Stimulated activated CD8-positive, alpha-beta memory T cell treated with anti-CD3 and anti-CD28 coated beads, Interleukin-12 subunit alpha, Interleukin-12 subunit beta, amount 100 ng/mL, for 1 hour (primary cell): ENCODE results near the gene DSP.

Experiments used
- DNase-seq: peaks from one replicate; pipeline ENCODE4 v3.0.0-alpha.2; 2020; ENCODE audit warnings: low read depth

Gene DSP, protein sequence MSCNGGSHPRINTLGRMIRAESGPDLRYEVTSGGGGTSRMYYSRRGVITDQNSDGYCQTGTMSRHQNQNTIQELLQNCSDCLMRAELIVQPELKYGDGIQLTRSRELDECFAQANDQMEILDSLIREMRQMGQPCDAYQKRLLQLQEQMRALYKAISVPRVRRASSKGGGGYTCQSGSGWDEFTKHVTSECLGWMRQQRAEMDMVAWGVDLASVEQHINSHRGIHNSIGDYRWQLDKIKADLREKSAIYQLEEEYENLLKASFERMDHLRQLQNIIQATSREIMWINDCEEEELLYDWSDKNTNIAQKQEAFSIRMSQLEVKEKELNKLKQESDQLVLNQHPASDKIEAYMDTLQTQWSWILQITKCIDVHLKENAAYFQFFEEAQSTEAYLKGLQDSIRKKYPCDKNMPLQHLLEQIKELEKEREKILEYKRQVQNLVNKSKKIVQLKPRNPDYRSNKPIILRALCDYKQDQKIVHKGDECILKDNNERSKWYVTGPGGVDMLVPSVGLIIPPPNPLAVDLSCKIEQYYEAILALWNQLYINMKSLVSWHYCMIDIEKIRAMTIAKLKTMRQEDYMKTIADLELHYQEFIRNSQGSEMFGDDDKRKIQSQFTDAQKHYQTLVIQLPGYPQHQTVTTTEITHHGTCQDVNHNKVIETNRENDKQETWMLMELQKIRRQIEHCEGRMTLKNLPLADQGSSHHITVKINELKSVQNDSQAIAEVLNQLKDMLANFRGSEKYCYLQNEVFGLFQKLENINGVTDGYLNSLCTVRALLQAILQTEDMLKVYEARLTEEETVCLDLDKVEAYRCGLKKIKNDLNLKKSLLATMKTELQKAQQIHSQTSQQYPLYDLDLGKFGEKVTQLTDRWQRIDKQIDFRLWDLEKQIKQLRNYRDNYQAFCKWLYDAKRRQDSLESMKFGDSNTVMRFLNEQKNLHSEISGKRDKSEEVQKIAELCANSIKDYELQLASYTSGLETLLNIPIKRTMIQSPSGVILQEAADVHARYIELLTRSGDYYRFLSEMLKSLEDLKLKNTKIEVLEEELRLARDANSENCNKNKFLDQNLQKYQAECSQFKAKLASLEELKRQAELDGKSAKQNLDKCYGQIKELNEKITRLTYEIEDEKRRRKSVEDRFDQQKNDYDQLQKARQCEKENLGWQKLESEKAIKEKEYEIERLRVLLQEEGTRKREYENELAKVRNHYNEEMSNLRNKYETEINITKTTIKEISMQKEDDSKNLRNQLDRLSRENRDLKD (N-terminal part only)

DNA sequence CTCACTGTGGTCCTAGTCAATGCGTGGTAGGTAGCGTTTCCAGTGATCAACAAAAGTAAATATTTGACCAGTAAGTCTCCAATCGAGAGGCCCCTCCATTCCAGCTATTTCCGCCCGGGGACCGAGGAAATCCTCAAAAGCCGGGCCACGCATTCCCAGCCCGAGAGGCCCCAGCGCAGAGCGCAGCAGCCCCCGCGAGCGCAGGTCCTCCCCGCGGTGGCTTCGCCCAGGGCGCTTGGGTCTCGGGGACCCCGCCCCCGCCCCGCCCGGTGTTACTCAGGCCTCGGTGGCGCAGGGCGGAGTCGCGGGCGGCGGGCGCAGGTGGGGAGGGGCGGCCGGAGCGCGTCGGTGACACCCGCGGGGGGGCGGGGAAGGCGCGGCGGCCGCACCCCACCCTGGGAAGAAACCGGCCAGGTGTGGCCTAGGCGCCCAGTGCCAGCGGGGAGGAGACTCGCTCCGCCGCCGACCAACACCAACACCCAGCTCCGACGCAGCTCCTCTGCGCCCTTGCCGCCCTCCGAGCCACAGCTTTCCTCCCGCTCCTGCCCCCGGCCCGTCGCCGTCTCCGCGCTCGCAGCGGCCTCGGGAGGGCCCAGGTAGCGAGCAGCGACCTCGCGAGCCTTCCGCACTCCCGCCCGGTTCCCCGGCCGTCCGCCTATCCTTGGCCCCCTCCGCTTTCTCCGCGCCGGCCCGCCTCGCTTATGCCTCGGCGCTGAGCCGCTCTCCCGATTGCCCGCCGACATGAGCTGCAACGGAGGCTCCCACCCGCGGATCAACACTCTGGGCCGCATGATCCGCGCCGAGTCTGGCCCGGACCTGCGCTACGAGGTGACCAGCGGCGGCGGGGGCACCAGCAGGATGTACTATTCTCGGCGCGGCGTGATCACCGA is at the start of gene DSP:
DSP (plus strand) TSS at position 497 of the 890 bp plus-strand sequence; CDS start at position 742, 245 bp downstream.
- no peak for DNase-seq

DNA sequence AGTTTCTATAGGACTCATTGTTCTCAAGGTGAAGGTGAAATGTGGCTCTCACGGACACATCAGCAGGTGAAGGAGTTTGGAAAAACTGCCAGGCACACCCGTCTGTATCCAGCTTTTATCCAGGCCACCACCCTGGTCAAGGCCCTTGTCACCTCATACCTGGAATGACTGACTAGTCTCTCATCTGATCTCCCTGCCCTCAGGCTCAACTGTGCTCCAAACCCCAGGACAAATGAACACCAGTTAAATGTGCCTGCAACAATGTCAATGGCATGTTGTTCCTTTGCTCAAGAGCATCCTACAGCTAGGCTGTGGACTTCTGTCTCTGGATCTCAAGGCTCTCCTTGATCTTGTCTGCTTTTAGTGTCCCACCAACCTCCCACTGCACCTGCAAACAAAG is 47.6 kb upstream of the DSP start:
- no peak for DNase-seq

DNA sequence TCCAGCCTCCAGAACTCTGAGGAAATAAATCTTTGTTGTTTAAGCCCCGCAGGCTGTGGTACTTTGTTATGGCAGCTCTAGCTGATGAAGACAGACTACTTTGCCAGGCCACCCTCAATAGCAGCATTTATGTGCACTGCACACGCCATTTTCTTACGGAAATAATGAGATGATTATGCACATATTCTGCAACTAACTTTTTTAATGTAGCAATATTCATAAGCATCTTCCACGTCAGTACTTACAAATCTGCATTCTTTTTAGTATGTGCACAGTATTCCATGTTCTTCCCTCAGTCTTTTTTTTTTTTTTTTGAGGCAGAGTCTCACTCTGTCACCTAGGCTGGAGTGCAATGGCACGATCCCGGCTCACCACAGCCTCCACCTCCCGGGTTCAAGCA is 46.8 kb upstream of the DSP start:
- DNase-seq, result no peak

DNA sequence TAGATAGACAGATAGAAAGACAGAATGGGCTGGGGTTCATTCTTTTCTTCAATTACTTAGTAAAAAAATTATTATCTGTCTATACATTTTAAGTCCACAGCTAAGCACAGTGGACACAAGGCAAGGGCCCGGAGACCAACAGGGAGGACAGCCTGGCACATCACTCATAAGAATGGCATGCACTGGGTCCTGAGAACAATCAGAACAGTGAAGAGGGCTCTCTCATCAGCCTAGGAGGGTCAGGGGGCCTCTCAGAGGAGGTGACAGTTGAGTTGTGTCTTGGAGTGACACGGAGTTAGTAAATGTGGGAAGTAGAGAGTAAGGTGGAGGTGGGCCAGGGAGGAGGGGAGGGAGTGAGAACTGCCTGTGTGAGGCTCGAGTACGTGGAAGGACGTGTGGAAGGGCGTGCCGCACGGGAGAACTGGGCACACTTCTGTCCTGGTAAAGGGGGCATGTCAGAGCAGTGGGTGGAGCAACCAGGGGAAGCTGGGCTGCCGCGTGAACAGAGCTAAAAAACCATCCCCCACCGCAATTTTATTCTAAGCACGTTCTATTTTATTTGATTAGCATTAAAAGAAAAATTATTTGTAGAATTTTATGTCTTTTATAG is 45.1 kb upstream of the DSP start:
- DNase-seq, result no peak

DNA sequence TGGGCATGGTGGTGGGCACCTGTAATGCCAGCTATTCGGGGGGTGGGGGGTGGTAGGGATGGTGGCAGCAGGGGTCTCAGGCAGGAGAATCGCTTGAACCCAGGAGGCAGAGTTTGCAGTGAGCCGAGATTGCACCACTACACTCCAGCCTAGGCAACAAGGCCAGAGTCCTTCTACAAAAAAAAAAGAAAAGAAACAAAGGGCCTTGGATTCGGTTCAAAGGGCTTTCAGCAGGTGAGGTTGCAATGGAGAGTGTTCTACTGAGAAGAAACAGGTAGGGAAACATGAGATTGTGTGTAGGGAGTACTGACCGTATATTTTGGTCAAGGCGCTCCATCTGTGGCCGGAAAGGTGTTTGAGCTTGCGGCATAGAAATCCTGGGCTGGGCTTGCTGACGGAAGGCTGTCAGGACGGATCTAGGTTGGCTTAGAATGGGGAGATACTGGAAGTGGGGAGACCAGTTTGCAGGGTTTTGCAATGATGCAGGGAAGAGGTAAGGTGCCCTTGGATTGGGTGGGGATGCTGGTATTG is 40.7 kb upstream of the DSP start:
- DNase-seq, result no peak

DNA sequence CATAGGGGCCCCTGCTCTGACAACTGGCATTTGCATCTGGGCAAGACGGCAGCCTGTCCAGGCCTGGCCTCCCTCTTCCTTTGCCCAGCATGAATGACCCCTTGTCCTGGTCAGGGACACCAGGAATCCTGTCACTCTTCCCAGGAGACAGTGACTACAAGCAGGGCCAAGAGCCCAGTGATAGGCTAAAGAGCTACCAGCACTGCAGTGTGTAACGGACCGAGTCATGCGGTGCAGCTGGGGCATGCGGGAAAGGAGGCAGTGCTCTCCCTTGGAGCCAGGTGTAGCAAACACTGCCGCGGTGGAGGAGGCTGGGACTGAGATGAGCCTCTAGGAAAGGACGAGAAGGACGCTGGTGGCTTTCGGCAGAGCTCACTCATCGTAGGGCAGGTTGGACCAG is 38.7 kb upstream of the DSP start:
- no peak for DNase-seq

DNA sequence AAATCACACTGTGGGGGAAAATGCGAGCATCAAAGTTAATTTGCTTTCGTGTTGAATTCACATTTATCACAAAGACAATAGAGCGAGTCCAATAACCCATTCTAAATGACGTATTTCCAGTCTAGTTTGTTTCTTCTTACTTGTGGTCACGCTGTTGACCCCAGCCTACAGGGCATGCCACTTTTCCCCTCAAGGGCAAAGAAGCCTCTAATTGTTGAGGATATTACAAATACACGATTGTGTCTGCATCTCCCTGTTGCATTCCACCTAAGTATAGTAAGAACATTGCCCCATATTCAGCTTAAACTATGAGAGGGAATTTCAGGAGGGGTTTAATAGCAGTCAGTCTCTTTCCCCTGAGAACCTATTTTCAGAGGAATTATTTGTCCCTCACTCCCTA is 37.4 kb upstream of the DSP start:
- DNase-seq, result no peak

DNA sequence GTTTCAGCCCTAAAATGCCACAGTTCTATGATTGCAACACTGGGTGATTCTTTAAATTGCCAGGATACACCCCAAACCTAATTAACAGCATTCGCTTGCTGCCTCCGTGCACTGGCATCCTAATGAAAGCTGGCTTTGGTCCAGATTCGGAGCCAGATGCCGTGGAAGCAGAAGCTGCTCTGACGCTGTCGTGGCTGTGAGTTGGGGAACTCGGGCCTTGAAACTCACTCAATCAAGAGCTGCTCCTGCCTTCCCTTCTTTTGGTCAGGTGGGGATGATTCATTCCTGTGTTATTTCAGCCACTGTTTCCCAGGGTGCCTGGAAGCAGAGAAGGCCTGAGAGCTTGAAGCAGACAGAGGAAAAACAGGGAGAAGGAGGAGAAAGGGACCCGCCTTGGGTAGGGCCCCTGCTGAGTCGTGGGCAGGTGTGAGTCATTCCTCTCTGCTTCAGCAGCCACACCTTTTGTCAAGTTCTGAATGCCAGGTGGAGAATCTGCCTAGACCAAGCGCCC is 36.2 kb upstream of the DSP start:
- DNase-seq, result no peak

DNA sequence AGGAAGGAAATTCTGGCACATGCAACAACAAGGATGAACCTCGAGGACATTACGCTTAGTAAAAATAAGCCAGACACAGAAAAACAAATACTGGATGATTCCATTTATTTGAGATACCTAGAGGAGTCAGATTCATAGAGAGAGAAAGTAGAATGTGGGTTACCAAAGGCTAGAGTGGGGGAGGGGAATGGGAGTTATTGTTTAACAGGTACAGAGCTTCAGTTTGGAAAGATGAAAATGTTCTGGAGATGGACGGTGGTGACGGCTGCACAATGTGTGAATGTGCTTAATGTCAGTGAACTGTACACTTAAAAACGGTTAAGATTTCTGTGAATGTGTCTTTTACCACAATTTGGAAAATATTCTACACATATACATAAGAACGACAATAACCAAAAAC is 33.9 kb upstream of the DSP start:
- no peak for DNase-seq

DNA sequence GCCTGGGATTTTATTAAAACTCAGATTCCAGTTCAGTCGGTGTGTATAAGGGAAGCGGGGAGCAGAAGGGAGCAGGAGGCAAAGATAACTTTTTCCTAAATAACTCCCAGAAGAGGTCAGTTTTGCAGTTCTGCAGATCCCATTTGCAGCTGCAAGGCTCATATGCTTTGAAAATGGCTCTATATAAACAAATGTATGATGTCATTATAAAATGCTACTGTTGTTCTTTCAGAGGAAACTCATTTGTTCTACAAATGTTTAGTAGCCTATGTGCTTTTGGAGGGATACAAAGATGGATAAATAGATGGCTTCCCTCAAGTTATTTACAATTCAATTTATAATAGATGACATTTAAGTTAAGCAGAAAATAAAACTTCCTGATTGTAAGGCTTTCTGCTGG is 29.2 kb upstream of the DSP start:
- DNase-seq, result no peak

DNA sequence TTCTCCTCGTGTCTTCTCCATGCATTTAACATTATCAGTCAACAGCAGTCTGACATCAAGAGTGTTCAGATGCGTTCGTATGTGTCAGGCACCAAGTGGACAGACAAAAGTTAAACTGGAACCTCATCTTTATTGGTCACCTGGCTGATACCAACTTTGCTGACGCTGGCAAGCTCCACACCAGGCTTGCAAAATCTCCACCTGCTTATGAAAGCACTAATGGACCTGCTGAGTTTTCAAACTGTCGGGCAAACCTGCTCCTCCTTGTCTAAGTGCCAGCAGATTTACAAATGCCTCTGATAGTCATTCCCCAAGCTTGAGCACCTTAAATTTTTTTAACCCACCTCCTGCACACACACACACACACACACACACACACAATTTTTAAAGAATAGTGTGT is 27.9 kb upstream of the DSP start:
- DNase-seq, result no peak

DNA sequence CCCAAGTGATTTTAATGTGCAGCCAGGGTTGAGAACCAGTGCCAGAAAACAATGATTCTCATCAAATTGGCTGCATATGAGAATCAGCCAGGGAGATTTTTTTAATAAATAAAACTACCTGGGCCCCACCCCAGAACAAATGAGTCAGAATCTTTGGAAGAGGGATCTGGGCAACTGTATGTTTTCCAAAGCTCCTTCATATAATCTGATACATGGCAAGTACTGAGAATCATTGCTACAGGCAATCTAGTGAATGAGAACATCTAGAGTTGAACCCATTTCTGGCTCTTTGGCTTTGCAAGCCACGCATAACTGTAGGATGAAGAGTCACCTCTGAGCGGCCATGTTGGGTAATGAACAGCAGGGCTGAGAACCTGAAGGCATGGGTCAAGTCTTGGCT is 26.1 kb upstream of the DSP start:
- DNase-seq, result no peak

DNA sequence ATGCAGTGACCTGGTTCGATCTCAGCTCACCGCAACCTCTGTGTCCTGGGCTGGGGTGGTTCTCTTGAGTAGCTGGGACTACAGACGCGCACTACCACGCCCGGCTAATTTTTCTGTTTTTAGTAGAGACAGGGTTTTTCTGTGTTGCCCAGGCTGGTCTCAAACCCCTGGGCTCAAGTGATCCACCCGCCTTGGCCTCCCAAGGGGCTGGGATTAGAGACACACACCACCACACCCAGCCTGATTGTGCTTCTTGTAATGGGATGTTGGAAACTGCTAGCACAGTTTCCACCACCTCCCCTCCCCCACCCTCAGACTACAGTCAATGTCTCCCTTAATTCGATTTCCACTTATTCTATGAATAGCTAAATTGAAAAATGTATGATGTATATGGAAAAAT is 22.6 kb upstream of the DSP start:
- DNase-seq, result no peak

DNA sequence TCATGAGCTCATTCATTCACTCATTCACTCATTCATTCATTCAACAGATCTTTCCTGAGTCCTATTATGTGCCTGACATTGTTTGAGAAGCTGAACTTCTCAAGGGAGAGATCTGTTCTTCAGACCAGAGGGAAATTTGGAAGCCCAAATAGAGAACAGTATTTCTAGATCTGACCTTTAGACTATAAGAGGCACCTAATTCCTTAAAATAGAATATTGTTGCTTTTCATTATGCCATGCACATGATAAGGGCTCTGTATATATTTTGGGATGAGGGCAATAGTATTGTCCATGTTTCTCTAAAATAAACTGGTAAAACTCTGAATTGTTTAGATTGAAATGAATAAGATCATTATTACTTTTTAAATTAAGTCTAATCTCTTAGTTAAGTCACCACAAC is 18.6 kb upstream of the DSP start:
- no peak for DNase-seq

DNA sequence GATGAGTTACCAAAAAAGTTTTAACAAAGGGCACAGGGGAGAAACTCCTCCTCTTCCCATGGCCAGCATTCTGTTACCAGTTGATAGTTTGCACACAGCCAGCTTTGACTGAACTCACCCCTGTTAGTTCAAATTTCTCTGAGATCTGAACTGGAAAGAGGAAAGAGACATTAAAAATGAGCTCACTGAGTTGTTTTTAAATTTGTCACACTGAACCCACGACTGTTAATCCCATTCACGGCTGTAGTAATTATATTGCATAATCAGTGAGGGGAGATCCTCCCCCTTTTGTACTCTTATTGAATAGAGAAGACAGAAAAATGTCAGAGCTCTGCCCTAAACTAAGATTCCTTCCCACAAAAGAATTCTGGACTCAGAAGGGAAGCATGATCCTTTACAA is 17.5 kb upstream of the DSP start:
- DNase-seq, result no peak

DNA sequence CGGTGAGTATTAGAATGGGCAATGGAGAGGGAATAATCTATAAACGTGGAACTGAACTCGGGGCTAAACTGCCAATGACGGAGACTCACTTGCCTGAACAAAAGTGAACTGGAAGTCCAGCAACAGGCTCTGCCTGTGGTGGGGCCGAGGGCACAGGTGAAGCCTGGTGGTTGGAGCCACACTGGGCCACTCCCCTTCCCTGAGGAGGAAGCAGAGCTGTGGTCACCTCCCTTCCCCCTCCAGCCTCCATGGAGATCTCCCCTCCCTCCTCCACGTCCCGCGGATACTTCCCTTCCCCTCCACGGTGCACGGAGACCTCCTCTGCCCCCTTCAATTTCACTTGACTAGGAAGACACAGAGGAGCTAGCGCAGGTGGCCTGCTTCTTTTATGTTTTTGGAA is 14.7 kb upstream of the DSP start:
- DNase-seq, result no peak

DNA sequence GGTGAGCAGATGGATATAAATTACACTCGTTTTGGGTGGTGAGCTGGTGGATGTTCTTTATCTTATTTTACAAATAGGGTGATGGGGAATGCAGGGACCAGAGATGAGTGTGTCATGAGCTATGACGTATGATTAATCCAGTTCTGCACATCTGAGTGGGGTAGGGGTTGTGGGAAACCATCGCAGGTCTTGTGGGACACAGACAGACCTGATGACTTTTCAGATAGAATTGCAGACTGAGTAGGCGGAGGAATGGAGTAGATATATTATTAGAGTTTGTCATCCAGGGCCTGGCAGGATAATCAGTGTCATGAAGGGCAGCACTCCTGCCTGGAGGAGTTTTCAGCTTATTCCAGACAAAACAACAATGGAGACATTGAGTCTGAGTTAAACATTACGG is 12.9 kb upstream of the DSP start:
- DNase-seq, result no peak

DNA sequence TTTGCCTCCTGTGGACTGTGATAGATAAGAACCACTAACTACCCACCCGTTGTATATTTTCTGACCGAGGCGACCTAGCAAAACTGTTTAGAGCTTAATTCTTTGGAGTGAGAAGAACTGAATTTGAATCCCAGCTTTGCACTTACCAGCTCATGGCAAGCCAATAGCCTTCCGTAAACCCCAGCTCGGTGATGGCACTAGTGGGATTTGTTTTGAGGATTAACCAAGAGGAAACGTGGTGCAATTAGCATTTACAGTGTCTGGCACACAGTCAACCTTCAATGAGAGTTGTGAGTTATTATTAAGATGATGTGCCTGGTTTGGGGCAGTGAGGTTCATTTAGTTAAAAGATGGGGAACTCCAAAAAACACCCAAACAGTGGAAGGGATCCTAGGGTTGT is 12.3 kb upstream of the DSP start:
- DNase-seq, result no peak

DNA sequence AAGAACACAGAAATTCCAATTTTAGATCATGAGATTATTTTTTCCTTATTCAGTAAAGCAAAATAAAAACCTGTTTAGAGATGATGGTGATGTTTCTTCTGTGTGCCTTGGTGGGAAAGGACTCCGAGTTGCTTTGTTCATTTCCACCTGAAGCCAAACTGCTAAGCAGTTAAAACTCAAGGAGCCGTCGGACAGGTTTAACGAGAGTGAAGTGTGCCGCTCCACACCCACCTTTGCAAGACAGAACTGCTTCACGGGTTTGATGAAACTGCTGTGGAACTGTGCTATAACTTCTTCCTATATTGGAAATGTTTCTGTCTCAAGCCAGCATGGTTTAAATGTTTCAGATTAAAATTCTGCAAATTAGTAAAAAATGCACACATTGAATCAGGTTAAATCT is 9.2 kb upstream of the DSP start:
- DNase-seq, result no peak

DNA sequence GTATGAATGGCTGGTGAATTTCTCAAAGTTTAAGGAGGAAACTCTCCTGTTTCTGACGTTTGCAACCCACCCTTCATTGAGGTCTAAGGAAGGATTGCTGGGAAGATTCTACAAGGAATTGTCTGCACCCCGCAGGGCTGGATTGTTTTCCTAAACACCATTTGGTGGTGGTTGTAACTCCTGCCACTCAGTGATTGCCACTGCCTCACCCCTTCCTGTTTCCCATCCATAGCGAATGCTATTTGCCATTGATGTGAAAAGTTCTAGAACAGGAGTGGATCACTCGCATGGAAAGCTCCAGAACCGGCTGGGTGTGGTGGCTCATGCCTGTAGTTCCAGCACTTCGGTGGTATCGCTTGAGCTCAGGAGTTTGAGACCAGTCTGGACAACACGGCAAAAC is 8.7 kb upstream of the DSP start:
- no peak for DNase-seq

DNA sequence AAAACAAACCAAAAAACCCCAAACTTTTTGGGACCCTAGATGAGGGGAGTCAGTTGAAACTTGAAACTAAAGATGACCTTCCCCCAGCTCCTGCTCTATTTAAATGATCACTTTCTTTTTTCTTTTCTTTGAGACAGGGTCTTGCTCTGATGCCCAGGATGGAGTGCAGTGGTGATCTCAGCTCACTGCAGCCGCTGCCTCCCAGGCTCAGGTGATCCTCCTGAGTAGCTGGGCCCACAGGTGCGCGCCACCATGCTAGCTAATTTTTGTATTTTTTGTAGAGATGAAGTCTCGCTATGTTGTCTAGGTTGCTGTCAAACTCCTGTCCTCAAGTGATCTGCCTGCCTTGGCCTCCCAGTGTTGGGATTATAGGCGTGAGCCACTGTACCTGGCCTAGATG is 7.3 kb upstream of the DSP start:
- DNase-seq, result no peak
